ENCODE measurements around the gene MEIOSIN.

Gene MEIOSIN

GRCh38 chr19:45693106-45693788 lies 40.0 kb upstream of the MEIOSIN start:
- TF ChIP-seq RAD21 (IDR thresholded peaks at IDR 0.05; ENCODE audit: low read depth) (peak; percentile 56), TAF1 (IDR thresholded peaks at IDR 0.05; ENCODE audit: low read depth) (no peak; the same call in 1 of the 2 replicates), TCF12 (IDR thresholded peaks at IDR 0.05; ENCODE audit: low read depth) (0 out of 2 replicates have a peak, but pooled peaks have one; percentile 29), CREB1 (IDR thresholded peaks at IDR 0.05; ENCODE audit: low read depth) (no peak)
- TF ChIP-seq, protein P1, sequence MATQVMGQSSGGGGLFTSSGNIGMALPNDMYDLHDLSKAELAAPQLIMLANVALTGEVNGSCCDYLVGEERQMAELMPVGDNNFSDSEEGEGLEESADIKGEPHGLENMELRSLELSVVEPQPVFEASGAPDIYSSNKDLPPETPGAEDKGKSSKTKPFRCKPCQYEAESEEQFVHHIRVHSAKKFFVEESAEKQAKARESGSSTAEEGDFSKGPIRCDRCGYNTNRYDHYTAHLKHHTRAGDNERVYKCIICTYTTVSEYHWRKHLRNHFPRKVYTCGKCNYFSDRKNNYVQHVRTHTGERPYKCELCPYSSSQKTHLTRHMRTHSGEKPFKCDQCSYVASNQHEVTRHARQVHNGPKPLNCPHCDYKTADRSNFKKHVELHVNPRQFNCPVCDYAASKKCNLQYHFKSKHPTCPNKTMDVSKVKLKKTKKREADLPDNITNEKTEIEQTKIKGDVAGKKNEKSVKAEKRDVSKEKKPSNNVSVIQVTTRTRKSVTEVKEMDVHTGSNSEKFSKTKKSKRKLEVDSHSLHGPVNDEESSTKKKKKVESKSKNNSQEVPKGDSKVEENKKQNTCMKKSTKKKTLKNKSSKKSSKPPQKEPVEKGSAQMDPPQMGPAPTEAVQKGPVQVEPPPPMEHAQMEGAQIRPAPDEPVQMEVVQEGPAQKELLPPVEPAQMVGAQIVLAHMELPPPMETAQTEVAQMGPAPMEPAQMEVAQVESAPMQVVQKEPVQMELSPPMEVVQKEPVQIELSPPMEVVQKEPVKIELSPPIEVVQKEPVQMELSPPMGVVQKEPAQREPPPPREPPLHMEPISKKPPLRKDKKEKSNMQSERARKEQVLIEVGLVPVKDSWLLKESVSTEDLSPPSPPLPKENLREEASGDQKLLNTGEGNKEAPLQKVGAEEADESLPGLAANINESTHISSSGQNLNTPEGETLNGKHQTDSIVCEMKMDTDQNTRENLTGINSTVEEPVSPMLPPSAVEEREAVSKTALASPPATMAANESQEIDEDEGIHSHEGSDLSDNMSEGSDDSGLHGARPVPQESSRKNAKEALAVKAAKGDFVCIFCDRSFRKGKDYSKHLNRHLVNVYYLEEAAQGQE (IDR thresholded peaks at IDR 0.05; ENCODE audit: low read depth) = no peak

DNA sequence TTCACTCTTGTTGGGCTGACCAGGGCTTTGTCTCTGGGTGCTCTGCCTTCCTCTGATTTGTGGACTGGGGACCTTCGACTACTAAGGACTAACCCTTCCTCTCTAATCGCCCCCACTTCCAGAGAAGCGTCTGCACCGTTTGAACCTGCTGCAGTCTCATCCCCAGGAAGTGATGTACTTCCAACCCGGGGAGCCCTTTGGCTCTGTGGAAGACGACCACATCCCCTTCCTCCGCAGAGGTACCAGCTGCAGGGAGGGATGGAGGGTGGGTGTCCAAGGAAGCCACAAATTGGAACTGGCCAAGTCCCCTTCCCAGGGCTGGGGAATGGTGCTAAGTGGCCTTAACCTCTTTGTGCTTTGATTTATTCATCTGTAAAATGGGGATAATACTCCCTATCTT lies 31.6 kb upstream of the MEIOSIN start:
- TF ChIP-seq EP300 (IDR thresholded peaks at IDR 0.05; ENCODE audit: borderline replicate concordance) (no peak), MAX (IDR thresholded peaks at IDR 0.05) (no peak), TEAD4 (IDR thresholded peaks at IDR 0.05) (no peak), EGR1 (IDR thresholded peaks at IDR 0.05) (no peak), YY1 (IDR thresholded peaks at IDR 0.05; ENCODE audit: low read depth) (no peak), ZBTB7A (IDR thresholded peaks at IDR 0.05; ENCODE audit: low read depth) (no peak), TAF1 (IDR thresholded peaks at IDR 0.05; ENCODE audit: low read depth) (no peak), NFIC (IDR thresholded peaks at IDR 0.05) (no peak), FOXM1 (IDR thresholded peaks at IDR 0.05; ENCODE audit: borderline replicate concordance, low read depth) (no peak), CEBPB (IDR thresholded peaks at IDR 0.05) (no peak), USF1 (IDR thresholded peaks at IDR 0.05) (no peak), CREB1 (IDR thresholded peaks at IDR 0.05; ENCODE audit: low read depth) (no peak), RAD21 (IDR thresholded peaks at IDR 0.05; ENCODE audit: low read depth) (no peak), TCF12 (IDR thresholded peaks at IDR 0.05; ENCODE audit: low read depth) (no peak)
- TF ChIP-seq, protein P1 (IDR thresholded peaks at IDR 0.05; ENCODE audit: low read depth) = no peak

- no peak for TF ChIP-seq NFIC (IDR thresholded peaks at IDR 0.05)
- no peak for TF ChIP-seq YY1 (IDR thresholded peaks at IDR 0.05; ENCODE audit: low read depth)
- TF ChIP-seq EP300 (IDR thresholded peaks at IDR 0.05; ENCODE audit: borderline replicate concordance) = no peak
- no peak for TF ChIP-seq ZBTB7A (IDR thresholded peaks at IDR 0.05; ENCODE audit: low read depth)
- TF ChIP-seq RAD21 (IDR thresholded peaks at IDR 0.05; ENCODE audit: low read depth) = no peak
- TF ChIP-seq, protein P1 (IDR thresholded peaks at IDR 0.05; ENCODE audit: low read depth) = no peak
- no peak for TF ChIP-seq CEBPB (IDR thresholded peaks at IDR 0.05)
- no peak for TF ChIP-seq TAF1 (IDR thresholded peaks at IDR 0.05; ENCODE audit: low read depth)
- no peak for TF ChIP-seq TEAD4 (IDR thresholded peaks at IDR 0.05)
- no peak for TF ChIP-seq USF1 (IDR thresholded peaks at IDR 0.05)
- TF ChIP-seq FOXM1 (IDR thresholded peaks at IDR 0.05; ENCODE audit: borderline replicate concordance, low read depth) = no peak
Measured at GRCh38 chr19:45705115-45705514, 28.1 kb upstream of the MEIOSIN start.

- TF ChIP-seq TEAD4 (IDR thresholded peaks at IDR 0.05) (no peak), RAD21 (IDR thresholded peaks at IDR 0.05; ENCODE audit: low read depth) (no peak), TAF1 (IDR thresholded peaks at IDR 0.05; ENCODE audit: low read depth) (no peak)
Measured at GRCh38 chr19:45705710-45706415, 27.4 kb upstream of the MEIOSIN start.
